GM15510 (cell line): ENCODE results near the gene FOSL1.

Experiments used
- POLR2A ChIP-seq: IDR thresholded peaks from 3 replicates; pipeline ENCODE4 v1.6.1; 2011; ENCODE audit warnings: borderline replicate concordance; ENCODE audit not compliant: insufficient read length; ENCODE audit errors: extremely low read depth

Gene FOSL1

GRCh38 chr11:65859095-65859811 lies 40.9 kb downstream of the FOSL1 start:
- TF ChIP-seq POLR2A: peak; percentile 98

- no peak for TF ChIP-seq POLR2A
These were observed 41.5 kb downstream of the FOSL1 start for GRCh38 chr11:65858681-65859087.

GRCh38 chr11:65857853-65858680 lies 42.1 kb downstream of the FOSL1 start, which contains the start of gene CFL1:
TSS of gene CFL1 (minus strand) at chr11:65858180. CDS start at chr11:65858099, 81 bp downstream.
- peak; percentile 99 for TF ChIP-seq POLR2A

DNA sequence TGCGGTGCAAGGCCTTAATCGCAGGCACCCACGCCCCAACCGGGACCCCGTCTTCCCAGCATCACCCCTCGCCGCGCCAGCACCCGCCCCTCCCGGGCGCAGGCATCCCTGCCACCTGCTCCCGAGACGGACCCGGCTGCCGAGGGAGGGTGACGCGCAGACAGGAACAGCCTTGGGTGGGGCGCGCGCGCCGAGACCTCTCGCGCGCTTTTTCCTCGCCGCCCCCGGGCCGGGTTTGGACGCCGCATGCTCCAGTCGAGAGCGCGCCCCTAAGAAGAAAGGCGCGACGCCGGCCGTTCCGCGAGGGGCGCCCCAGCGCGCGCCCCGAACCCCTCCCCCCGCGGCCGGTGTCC lies 42.7 kb downstream of the FOSL1 start:
- no peak for TF ChIP-seq POLR2A

- TF ChIP-seq POLR2A: peak; percentile 70
These were observed 43.3 kb downstream of the FOSL1 start for GRCh38 chr11:65856689-65857499.

GRCh38 chr11:65855927-65856363 lies 44.2 kb downstream of the FOSL1 start:
- TF ChIP-seq POLR2A: no peak

DNA sequence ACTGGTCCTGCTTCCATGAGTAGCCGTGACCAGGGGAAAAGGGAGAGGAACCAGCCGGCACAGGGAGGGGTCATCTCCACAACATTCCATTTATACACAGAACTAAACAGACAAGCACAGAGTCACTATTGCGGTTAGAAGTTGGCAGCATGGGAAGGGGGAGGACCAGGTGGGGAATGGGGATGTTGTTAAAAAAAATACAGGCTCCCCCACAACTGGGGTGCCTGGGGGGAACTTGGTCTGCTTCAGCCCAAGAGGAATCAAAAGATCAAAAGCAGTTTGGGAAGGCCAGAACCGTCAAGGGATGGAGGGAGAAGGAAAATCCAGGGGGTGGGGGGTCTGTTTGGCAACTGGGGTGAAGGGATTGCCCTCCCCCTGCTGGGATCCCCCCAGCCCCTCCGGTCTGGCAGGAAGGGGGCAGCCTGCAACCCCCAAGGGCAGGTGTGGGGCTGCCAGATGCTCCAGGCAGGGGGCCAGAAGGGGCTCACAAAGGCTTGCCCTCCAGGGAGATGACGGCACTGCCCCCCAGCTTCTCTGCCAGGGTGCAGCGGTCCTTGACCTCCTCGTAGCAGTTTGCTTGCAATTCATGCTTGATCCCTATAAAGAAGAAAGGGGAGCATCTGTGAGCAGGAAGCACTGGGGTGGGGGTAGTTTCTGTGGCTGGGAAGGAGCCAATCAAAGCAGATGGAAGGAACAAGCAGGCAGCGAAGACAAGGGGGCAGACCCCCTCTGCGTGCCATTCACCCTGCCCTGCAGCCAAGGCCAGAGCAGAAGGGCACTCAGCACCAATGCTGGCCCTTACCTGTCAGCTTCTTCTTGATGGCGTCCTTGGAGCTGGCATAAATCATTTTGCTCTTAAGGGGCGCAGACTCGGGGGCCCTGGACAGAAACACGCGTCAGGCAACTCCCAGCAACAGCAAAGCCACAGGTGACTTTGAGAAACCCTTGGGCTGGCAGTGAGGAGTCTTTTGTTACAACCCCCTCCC lies 45.0 kb downstream of the FOSL1 start:
- no peak for TF ChIP-seq POLR2A

- TF ChIP-seq POLR2A: no peak
These were observed 46.0 kb downstream of the FOSL1 start for GRCh38 chr11:65854161-65854592.

DNA sequence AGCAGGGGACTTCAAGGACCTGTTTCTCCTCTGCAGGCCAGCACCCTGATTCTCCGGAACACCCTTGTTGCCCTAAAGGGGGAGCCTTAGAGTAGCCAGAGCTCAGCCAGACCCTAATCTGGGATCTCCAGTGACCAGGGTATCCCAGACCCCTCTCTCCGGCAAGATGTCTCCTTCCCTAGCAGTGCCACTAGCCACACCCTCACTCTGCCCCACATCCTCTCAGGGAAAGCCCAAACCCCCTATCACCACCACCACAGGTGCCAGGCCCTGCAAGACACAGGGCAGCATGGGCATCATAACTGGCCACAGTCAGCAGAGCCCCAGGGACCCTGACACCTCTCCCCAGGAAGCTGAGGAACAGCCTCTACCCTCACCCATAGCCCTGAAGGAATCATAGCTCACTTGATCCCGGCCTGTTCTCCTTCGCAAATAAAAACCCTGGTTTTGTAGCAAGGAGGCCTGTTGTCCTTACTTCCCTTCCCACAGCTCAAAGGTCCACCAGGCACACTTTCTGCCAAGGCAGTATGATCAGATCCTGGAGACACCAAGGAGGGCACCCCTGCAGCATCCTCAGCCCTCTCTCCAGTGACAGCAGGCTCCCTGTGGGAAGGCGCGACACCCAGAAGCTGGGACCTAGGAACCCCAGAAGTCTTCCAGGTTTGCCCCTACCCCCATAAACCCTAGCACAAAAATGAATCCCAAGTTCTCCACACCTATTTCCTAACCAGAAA lies 46.8 kb downstream of the FOSL1 start:
- TF ChIP-seq POLR2A: no peak

- no peak for TF ChIP-seq POLR2A
These were observed 47.5 kb downstream of the FOSL1 start for GRCh38 chr11:65852508-65853245.

GRCh38 chr11:65851811-65852507 lies 48.2 kb downstream of the FOSL1 start:
- TF ChIP-seq POLR2A: peak; percentile 16

DNA sequence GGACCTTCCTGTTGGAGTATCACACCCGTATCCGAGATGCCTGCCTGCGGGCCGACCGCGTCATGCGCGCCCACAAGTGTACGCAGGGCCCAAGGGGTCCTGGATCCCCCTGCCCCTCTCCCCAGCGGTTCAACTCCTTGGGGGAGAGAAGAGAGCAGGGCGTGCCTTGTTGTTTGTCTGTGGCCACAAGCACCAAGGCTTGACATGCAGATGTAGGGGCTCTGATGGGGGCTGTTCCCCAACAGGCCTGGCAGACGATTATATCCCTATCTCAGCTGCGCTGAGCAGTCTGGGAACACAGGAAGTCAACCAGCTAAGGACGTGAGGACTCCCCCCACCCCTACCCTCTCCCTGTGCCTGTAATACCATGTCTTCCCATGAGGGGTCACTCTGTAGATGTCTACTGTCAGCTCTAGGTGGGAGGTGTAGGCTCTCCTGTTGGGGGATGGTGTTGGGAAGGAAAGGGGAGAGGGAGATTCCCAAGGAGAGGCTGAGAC lies 49.1 kb downstream of the FOSL1 start:
- TF ChIP-seq POLR2A: no peak
